HFF-Myc (cell line): ENCODE measurements around the gene TGM6.

Experiments
- DNase-seq: peaks from one replicate; pipeline ENCODE4 v3.0.0-alpha.2; 2011; ENCODE audit warnings: low read depth; ENCODE audit errors: extremely low read depth
- H3K4me3 ChIP-seq: replicated peaks from 2 replicates; pipeline ENCODE4 v1.5.1; 2011; ENCODE audit warnings: low read depth, mild to moderate bottlenecking, control low read depth, low read length
- TF ChIP-seq, protein P1 (sequence below): IDR thresholded peaks from 2 replicates; pipeline ENCODE4 v1.5.1; 2012; ENCODE audit warnings: mild to moderate bottlenecking, low read depth, low read length, control low read depth; ENCODE audit errors: missing control alignments

Gene TGM6

DNA sequence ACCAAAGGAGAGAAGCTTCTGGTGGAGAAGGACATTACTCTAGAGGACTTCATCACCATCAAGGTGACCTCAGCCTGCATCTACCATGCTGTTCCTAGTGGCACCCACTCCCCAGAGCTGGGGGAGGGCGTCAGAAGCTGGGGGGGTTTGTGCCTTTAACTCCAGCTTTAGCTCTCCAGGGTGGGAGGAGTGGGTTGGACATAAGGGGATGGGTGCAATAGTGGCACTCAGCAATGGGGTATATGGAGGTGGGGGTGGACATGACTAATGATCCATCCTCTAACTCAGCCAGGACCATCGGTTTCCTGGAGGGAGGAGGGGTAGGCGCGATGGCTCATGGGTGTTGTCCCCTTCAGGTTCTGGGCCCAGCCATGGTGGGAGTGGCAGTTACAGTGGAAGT is 49.8 kb downstream of the TGM6 start:
- DNase-seq = no peak
- H3K4me3 ChIP-seq = no peak overlapping the region
- TF ChIP-seq, protein P1, sequence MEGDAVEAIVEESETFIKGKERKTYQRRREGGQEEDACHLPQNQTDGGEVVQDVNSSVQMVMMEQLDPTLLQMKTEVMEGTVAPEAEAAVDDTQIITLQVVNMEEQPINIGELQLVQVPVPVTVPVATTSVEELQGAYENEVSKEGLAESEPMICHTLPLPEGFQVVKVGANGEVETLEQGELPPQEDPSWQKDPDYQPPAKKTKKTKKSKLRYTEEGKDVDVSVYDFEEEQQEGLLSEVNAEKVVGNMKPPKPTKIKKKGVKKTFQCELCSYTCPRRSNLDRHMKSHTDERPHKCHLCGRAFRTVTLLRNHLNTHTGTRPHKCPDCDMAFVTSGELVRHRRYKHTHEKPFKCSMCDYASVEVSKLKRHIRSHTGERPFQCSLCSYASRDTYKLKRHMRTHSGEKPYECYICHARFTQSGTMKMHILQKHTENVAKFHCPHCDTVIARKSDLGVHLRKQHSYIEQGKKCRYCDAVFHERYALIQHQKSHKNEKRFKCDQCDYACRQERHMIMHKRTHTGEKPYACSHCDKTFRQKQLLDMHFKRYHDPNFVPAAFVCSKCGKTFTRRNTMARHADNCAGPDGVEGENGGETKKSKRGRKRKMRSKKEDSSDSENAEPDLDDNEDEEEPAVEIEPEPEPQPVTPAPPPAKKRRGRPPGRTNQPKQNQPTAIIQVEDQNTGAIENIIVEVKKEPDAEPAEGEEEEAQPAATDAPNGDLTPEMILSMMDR = no peak

DNA sequence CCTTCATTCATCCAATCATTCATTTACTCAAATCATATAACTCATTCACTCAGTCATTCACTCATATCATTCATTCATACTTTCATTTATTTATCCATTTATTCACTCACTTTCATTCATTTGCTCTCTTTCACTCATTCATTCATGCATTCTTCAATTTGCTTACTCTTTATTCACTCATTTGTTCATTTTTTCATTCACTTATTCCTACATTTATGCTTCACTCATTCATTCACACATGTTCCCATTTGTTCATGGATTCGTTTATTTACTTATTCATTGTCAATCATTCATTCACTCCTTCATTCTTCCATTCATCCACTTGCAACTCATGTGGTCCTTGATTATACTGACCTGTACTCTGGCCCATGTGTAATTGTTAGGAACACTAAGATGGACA is 50.5 kb downstream of the TGM6 start:
- DNase-seq = no peak
- TF ChIP-seq, protein P1 = no peak
- H3K4me3 ChIP-seq = no peak overlapping the region

DNA sequence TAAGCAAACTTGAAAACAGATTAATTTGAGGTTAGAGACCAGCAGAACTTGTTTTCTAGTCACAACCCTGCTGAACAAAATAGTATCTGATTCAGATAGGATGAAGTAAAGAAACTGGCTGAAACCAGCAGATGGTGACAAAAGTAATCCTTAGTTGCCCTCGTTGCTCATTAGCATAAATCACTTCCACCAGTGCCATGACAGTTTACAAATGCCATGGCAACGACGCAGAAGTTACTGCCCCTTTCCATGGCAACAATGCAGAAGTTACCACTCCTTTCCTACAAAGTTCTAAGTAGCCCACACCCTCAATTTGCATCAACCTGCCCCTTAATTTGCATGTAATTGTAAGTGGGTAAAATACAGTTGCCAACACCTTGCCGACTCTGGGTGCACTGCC is 66.1 kb downstream of the TGM6 start:
- TF ChIP-seq, protein P1 = no peak
- DNase-seq = no peak
- no peak overlapping the region for H3K4me3 ChIP-seq

DNA sequence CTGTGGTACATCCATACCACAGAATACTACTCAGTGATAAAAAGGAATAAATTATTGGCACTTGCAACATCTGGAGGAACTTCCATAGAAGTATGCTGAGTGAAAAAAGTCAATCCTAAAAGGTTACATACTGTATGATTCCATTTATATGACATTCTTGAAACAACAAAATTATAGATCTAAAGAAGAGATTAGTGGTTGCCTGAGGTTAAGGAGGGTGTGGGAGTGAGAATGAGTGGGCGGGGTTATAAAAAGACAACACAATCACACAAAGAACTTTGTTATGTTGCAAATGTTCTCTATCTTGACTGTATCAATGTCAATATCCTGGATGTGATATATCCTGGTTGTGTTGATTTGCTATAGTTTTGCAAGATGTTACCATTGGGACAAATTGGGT is 68.7 kb downstream of the TGM6 start:
- TF ChIP-seq, protein P1 = no peak
- no peak overlapping the region for H3K4me3 ChIP-seq
- DNase-seq = no peak

DNA sequence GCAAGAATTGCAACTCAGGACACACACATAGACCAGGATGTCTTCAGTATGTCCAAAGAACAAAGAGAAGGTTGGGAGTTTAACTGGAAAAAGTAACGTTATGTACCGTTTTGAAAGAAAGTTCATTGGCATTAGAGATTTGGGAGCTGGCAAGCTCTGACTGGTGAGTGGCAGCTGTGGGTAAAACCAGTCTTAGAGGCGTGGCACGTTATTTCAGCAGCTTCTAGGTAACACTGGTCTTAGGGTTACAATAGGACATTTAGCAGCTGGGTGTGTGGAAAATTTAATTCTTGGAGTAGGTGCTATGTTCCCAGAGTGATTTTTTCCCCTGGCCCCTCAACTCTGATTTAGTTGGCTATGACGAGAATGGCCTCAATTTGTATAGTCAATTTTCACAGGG is 70.7 kb downstream of the TGM6 start:
- no peak for DNase-seq
- TF ChIP-seq, protein P1 = no peak
- H3K4me3 ChIP-seq = no peak overlapping the region

DNA sequence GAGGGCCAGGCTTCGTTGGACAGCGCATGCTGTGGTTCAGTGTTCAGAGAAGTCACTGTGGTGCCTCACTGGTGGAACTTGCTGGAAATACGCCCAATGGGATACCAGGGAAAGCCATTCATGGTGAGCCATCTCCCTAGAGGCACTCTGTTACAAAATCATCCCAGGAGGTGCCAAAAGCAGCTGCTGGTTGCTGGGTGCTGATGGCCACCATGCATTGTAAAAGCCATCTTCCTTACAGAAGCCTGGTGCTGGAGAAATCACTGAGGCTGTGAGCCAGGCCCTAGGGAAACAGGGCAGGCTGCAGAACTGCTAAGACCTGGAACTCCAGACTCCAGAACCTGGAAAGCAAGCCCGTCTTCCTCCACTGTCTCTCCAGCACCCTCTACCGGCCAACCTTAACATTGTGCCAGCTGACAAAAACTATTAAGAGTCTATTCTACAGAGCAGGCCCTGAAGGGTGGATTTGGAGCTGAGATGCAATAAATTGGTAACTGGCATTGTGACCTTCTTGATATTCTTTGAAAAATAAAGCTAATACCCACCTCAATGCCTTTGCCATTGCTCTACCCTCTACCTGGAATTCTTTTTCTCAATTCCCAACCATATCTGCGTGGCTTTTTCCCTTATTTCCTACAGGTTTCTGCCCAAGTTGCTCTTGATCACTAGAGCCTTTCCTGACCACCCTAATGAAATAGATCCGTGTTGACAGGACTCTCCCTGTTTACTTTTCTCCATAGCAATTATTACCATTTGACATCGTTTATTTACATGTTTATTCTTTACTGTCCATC is 71.4 kb downstream of the TGM6 start:
- DNase-seq = peak; percentile 43
- TF ChIP-seq, protein P1 = peak; percentile 86
- H3K4me3 ChIP-seq = no peak overlapping the region

DNA sequence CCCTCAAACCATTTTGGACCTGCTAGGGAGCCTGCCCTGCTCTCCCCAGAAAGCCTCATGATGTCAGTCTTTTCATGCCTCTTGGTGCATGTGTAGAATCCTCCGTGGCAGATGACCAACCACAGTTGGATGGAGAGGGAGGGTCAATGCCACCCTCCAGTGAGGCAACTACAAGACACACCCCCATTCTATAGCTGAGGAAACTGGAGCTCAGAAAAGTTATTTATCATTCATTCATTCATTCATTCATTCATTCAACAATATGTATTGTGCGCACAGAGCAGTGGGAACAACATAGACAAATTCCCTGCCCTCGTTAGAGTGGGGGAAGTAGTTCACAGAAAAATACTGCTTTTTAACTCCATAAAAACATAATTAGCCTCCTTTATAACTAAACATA is 73.1 kb downstream of the TGM6 start:
- no peak overlapping the region for H3K4me3 ChIP-seq
- no peak for DNase-seq
- TF ChIP-seq, protein P1 = no peak
